D721Med (cell line): ENCODE results near the gene LRR1.
"Not testable (repeated sequence)": the region's sequence is repeated elsewhere in the genome, so short reads cannot be mapped to it uniquely, and the experiment has no call there.

Experiments used
- DNase-seq: peaks from one replicate; pipeline ENCODE4 v3.0.0; 2011; ENCODE audit warnings: low spot score; ENCODE audit not compliant: insufficient read length
- FAIRE-seq: peaks from 2 replicates; lab custom pipeline; 2011; peaks lifted over from hg19 to GRCh38; lab: Jason Lieb, UNC
- TF ChIP-seq, protein P1 (sequence below): IDR thresholded peaks from 2 replicates; pipeline ENCODE4 v1.5.1; 2012; ENCODE audit warnings: mild to moderate bottlenecking, control low read depth; ENCODE audit not compliant: insufficient read depth; ENCODE audit errors: missing control alignments

Gene LRR1

GRCh38 chr14:49581209-49582112 is 17.3 kb upstream of the LRR1 start:
- DNase-seq (no peak), FAIRE-seq (no peak)
- TF ChIP-seq, protein P1, sequence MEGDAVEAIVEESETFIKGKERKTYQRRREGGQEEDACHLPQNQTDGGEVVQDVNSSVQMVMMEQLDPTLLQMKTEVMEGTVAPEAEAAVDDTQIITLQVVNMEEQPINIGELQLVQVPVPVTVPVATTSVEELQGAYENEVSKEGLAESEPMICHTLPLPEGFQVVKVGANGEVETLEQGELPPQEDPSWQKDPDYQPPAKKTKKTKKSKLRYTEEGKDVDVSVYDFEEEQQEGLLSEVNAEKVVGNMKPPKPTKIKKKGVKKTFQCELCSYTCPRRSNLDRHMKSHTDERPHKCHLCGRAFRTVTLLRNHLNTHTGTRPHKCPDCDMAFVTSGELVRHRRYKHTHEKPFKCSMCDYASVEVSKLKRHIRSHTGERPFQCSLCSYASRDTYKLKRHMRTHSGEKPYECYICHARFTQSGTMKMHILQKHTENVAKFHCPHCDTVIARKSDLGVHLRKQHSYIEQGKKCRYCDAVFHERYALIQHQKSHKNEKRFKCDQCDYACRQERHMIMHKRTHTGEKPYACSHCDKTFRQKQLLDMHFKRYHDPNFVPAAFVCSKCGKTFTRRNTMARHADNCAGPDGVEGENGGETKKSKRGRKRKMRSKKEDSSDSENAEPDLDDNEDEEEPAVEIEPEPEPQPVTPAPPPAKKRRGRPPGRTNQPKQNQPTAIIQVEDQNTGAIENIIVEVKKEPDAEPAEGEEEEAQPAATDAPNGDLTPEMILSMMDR, result no peak

DNA sequence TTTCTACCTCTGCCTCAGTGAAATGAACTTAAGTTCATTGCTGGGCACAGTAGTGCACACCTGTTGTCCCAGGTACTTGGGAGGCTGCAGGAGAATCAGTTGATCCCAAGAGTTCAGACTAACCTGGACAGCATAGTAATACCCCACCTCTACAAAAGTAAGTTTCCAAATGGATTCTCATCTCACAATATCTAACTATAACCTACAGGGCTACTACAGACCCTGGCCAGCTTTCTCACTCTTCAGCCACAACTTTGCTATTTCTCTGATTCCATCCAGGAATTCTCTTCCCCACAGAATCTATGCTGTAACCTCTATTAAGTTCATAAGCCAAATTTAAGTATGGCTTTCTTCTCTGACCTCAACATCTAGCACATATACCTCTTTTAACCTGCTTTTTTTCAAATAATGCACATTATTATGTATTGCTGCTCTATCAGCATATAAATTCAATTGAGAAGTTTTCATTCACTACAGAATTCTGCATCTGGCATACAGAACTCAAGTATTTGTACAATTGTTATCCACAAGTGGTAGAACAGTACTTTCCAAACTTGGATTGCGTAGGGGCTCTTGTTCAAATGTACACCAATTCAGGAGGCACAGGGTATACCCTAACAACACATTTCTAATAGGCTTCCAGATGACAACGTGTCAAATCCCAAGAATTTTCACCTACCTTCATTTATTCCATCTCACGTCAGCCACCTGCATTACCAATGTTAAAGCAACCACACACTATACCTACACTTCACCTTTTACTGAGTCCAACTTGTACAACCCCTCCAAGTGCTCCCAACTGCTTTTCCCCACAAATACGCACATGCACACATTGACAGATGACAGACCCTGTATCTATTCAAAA is 16.4 kb upstream of the LRR1 start:
- TF ChIP-seq, protein P1, result no peak
- FAIRE-seq, result no peak
- no peak for DNase-seq

GRCh38 chr14:49583629-49584028 is 15.1 kb upstream of the LRR1 start:
- DNase-seq (no peak), FAIRE-seq (no peak)
- TF ChIP-seq, protein P1, result no peak

- TF ChIP-seq, protein P1, result no peak
- DNase-seq, result no peak
- FAIRE-seq, result no peak
Measured at GRCh38 chr14:49584058-49584457, 14.7 kb upstream of the LRR1 start.

GRCh38 chr14:49584981-49585640 is 13.6 kb upstream of the LRR1 start:
- not testable (repeated sequence) for FAIRE-seq

GRCh38 chr14:49585803-49586672 is 12.7 kb upstream of the LRR1 start, which contains the start of gene RPS29:
RPS29 (minus strand) TSS chr14:49586380; CDS start chr14:49586346, 34 bp downstream.
- DNase-seq, result peak; percentile 68
- no peak for FAIRE-seq
- TF ChIP-seq, protein P1, result no peak

More at GRCh38 chr14:49584981-49585640, 13.6 kb upstream of the LRR1 start:
- not testable (repeated sequence) for DNase-seq
